GM12874 (cell line): ENCODE results near the gene RAP1GAP2.

ENCODE experiments used
- TF ChIP-seq, protein P1 (sequence below): IDR thresholded peaks from 2 replicates; pipeline ENCODE4 v1.5.1; 2011; ENCODE audit warnings: low read depth, mild to moderate bottlenecking, control low read depth, low read length, moderate library complexity; ENCODE audit not compliant: insufficient read depth

The RAP1GAP2 gene

DNA sequence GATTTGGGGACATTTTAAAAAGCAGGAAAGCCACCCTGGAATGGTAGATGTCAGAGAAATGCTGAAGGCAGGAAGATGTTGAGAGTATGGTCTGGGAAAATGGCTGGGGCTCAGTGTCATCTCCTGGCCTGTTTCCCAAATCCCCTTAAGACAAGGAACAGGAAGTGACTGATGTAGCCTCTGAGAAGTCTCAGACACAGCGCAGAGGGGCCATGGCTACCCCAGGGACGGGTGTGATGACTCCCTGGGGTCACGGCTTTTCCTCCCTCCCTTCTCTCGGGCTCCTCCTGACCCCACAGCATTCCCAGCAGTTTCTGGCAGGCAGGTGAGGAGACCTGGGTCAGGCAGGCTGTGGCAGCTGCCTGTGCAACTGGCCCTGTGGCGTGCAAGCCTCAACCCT, 45.4 kb downstream of the RAP1GAP2 start:
- TF ChIP-seq, protein P1, sequence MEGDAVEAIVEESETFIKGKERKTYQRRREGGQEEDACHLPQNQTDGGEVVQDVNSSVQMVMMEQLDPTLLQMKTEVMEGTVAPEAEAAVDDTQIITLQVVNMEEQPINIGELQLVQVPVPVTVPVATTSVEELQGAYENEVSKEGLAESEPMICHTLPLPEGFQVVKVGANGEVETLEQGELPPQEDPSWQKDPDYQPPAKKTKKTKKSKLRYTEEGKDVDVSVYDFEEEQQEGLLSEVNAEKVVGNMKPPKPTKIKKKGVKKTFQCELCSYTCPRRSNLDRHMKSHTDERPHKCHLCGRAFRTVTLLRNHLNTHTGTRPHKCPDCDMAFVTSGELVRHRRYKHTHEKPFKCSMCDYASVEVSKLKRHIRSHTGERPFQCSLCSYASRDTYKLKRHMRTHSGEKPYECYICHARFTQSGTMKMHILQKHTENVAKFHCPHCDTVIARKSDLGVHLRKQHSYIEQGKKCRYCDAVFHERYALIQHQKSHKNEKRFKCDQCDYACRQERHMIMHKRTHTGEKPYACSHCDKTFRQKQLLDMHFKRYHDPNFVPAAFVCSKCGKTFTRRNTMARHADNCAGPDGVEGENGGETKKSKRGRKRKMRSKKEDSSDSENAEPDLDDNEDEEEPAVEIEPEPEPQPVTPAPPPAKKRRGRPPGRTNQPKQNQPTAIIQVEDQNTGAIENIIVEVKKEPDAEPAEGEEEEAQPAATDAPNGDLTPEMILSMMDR: no peak

DNA sequence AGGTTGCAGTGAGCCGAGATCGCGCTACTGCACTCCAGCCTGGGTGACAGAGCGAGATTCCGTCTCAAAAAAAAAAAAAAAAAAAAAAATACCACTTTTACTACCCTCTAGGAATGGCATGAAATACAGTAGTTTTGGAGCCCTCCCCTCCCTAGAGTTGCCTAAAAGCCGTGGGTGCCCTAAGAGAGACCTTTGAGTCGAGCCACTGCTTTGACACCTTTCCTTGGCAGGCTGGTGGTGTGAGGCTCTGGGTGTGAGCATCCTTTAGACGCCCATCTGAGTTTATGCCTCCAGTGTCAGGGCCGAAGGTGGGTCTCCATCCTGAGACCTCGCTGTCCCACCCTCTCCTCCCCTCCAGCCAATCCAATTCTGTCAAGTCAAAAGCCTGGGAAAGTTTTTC, 46.2 kb downstream of the RAP1GAP2 start:
- TF ChIP-seq, protein P1: no peak

DNA sequence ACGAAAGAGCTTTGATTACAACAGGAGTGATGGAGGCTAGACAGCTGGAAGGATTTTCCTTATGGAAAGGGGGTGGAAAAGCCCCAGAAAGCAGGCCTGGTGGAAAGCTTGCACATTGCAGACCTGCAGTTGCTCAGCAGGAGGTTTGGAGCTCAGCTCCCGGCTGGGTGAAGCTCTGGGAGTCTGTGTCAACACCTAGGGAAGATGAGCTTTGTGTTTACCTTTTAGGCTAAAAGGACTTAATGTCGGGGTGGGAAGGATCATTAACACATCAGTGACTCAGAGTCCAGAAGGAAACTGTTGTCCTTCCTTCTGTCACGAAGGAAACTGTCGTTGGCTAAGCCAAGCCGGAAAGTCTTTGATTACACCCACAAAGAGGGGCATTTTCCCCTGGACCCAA, 48.2 kb downstream of the RAP1GAP2 start:
- TF ChIP-seq, protein P1: no peak

DNA sequence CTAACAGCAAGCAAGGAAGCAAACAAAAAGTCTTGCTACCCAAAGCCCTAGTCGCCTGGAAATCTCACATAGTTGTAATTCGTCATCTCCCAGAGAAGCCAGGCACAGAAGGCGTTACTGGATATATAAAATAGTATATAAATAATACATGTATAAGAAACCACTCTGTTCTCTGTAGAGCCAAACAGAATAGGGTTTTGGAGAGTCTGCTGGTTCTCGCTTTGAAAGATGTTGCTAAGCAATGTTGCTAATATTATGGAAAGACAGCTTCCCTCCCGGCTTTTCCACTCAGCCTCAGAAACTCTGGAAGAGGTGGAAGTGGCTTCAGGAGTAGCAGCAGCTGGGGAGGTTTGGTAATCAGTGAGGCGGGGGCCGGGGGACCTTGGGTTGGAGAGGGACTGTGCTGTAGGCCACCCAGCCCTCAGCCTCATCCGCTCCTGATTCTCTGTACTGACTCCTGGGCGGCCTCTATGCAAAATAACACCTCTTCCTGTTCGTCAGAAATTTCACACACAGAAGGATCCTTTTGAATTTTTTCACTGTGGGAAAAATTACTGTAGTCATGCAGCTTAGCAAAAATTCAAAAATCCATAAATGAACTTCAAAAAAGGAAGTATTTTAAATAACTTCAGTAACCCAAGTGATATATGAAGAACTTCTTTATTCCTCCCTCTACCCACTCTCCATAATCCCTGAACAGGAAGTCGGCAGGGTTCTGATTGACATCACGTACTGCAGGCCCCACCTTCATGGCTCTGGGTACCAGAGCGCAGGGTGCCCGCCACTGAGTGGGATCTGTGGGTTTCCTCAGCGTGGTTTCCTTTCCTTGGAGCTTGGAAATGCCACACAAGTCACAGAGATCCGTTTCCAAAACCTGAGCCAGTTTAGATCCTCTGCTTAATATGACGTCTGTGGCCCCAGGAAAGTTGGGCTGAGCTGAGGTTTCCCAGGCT, 51.4 kb downstream of the RAP1GAP2 start:
- TF ChIP-seq, protein P1: no peak

DNA sequence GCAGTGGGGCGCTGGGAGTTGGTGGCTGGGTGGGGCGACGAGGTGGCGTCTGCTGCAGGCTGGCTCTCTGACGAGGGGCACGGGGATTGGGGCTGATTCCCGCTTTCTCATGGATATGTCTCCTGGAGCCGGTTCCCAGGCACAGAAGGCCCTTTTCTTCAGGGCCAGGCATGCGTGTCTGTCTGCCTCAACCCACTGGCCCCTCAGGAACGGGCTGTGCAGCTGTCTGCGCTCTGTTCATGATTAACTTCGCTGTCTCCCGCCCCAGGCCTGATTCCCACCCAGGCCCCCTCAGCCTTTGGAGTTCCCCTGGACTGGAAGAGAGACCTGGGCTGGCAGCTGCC, 53.1 kb downstream of the RAP1GAP2 start:
- TF ChIP-seq, protein P1: no peak

DNA sequence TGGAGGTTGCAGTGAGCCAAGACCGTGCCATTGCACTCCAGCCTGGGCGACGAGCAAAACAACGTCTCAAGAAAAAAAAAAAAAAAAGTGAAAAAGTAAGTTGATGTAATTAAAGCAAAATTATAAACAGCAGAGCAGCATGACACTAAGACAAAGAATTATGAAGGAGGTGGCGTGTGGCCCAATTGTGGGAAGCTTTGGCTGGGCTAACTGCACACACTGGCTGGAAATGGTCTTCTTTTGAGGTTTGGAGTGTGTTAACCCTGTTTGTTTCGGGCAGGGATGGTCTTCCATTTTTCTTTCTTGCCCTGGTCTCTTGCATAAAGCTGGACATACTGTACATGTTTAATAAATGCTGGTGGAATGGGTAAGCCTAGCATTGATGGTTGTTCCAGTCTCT, 54.8 kb downstream of the RAP1GAP2 start:
- TF ChIP-seq, protein P1: no peak

DNA sequence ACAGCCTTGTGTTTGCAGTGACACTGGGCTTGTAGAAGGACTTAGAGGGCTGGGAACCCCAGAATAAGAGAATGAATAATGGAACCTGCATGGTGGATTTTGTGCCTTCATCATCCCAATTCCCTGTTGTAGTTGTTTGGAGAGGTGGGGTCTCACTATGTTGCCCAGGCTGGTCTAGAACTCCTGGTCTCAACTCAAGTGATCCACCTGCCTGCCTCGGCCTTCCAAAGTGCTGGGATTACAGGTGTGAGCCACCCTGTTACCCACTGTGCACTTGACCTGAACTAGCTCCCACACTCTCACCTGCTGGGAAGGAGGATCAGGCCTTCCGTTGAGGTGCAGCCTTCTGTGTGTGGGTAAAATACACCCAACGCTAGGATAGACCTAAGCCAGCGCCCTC, 55.4 kb downstream of the RAP1GAP2 start:
- TF ChIP-seq, protein P1: no peak
